GM21423 (cell line): ENCODE results near the gene CEP70.
"Not testable (repeated sequence)": the region's sequence is repeated elsewhere in the genome, so short reads cannot be mapped to it uniquely, and the experiment has no call there.

Source experiments
- ATAC-seq: cut with Tn5 transposase; IDR thresholded peaks from one replicate; pipeline ENCODE4 v1.9.1; 2021; ENCODE audit warnings: mild to moderate bottlenecking, moderate library complexity; ENCODE audit not compliant: unreplicated experiment

Gene CEP70

GRCh38 chr3:138455801-138456716 is 138.0 kb downstream of the CEP70 start:
- ATAC-seq: no peak

- ATAC-seq: not testable (repeated sequence)
Observed at GRCh38 chr3:138453940-138454339, 140.1 kb downstream of the CEP70 start.

GRCh38 chr3:138452436-138452835 is 141.6 kb downstream of the CEP70 start:
- ATAC-seq: no peak

GRCh38 chr3:138451595-138452162 is 142.4 kb downstream of the CEP70 start:
- no peak for ATAC-seq

DNA sequence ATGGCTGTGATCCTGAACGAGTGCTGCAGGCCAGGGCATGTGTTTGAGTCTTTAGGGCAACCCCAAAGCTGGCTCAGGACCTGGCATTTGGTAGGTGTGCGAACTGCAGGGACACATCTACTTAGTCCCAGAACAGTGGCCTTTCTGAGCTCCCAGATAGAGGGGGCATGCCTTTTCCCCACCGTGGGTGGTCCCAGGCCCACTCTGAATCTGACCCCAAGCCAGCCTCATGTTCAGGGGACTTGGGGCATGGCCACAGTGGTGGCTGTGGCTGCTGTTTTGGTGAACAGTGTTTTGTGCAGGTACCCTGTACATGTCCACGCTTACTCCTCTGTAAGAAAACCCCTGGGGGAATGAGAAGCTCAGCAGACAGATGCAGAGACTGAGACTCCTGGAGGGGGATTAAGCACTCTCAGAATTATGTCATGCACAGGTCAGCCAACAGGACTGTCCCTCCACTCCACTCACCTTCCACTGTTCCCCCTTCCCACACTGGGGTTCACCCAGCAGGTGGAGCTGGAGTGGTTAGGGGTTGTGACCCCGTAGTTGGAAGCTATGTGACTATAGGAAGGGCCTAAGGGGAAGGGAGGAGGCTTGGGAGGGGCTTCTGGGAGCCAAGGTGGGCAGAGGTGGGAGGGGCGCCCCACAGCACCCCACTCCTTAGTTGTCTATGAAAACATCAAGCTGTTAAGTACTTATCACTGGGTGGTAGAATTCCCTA is 143.2 kb downstream of the CEP70 start:
- no peak for ATAC-seq

GRCh38 chr3:138450181-138450580 is 143.9 kb downstream of the CEP70 start:
- no peak for ATAC-seq

DNA sequence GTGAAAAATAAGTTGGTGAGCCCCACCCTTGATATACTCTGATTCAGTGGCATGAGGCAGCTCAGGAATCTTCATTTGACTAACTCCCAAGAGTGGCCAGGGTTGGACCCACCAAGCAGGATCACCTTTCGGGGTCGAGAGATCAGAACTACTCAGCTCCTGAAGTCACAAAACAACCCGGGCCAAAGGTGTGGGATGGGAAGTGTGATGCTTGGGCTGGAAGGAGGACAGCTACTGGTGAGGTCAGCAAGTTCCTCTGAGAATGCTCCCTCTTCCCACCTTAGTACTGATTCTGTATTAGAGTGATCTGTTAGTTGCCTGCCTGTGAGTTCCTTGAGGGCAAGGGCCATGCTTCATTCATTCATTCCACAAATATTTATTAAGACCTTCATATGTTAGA is 144.6 kb downstream of the CEP70 start:
- ATAC-seq: no peak

GRCh38 chr3:138448631-138449030 is 145.4 kb downstream of the CEP70 start:
- ATAC-seq: no peak

GRCh38 chr3:138445654-138446053 is 148.4 kb downstream of the CEP70 start:
- no peak for ATAC-seq

DNA sequence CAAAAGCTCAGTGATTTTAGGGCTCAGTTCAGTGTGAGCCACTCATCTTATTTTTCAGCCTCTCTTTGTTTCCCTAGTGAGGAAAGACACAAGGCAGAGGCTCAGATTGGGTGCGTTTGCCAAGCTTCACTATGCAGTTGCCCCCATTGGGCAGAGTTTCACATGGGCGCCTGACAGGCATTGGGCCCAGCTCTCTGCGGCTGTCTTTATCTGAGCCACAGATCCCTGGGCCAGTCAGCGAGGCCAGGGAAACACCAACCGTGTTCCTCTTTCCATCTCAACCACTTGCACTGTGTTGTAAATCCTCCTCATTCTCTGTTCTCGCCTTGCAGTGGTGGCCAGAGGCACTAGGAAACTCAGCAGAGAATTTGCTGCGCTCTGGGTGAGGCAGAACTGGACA is 148.8 kb downstream of the CEP70 start:
- no peak for ATAC-seq
